ENCODE data around the gene SLIT3.

SLIT3 gene

GRCh38 chr5:168952196-168952595, 348.7 kb downstream of the SLIT3 start:
- DNase-seq, result no peak
- Histone ChIP-seq H3K27me3 (replicated peaks) (no peaks in the 10 kb centered on the region), H3K27ac (no peak overlapping the region), H3K36me3 (replicated peaks) (no peaks in the 10 kb centered on the region), H3K4me3 (ENCODE audit: low read depth, low read length) (no peak overlapping the region)
- in situ Hi-C loops (cut with HindIII; ENCODE audit: low pct_ligation_motif_present, low sequenced_read_pairs), result no loop called here
- TF ChIP-seq, protein P1, sequence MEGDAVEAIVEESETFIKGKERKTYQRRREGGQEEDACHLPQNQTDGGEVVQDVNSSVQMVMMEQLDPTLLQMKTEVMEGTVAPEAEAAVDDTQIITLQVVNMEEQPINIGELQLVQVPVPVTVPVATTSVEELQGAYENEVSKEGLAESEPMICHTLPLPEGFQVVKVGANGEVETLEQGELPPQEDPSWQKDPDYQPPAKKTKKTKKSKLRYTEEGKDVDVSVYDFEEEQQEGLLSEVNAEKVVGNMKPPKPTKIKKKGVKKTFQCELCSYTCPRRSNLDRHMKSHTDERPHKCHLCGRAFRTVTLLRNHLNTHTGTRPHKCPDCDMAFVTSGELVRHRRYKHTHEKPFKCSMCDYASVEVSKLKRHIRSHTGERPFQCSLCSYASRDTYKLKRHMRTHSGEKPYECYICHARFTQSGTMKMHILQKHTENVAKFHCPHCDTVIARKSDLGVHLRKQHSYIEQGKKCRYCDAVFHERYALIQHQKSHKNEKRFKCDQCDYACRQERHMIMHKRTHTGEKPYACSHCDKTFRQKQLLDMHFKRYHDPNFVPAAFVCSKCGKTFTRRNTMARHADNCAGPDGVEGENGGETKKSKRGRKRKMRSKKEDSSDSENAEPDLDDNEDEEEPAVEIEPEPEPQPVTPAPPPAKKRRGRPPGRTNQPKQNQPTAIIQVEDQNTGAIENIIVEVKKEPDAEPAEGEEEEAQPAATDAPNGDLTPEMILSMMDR (IDR thresholded peaks at IDR 0.05; ENCODE audit: low read depth, low read length, missing control alignments), result no peak

GRCh38 chr5:168951769-168952168, 349.2 kb downstream of the SLIT3 start:
- no peak for DNase-seq
- H3K27ac ChIP-seq, result no peak overlapping the region
- no peaks in the 10 kb centered on the region for H3K27me3 ChIP-seq (replicated peaks)
- no peaks in the 10 kb centered on the region for H3K36me3 ChIP-seq (replicated peaks)
- H3K4me3 ChIP-seq (ENCODE audit: low read depth, low read length), result no peak overlapping the region
- TF ChIP-seq, protein P1 (IDR thresholded peaks at IDR 0.05; ENCODE audit: low read depth, low read length, missing control alignments), result no peak
- in situ Hi-C loops (cut with HindIII; ENCODE audit: low pct_ligation_motif_present, low sequenced_read_pairs), result no loop called here

DNA sequence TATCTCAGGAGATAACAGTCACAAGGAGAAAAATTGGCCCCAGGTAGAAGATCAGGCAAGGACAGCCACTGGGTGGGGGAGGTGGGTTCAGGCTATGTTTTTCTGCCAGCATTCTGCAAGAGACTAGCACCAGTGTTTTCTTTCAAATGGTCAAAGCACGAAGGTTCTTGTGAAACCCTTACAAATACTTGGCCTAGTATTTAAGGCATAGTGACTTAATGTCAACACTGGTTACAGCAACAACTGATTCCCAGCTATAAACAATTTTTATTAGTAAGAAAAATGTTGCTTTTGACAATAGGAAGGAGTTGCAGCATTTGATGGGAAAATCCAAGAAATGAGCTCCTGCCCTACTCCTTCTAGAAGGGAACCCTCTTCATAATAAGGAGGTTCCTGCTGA, 349.6 kb downstream of the SLIT3 start:
- Histone ChIP-seq H3K27me3 (replicated peaks) (no peaks in the 10 kb centered on the region), H3K36me3 (replicated peaks) (no peaks in the 10 kb centered on the region), H3K4me3 (ENCODE audit: low read depth, low read length) (no peak overlapping the region), H3K27ac (no peak overlapping the region)
- TF ChIP-seq, protein P1 (IDR thresholded peaks at IDR 0.05; ENCODE audit: low read depth, low read length, missing control alignments), result no peak
- no peak for DNase-seq
- in situ Hi-C loops (cut with HindIII; ENCODE audit: low pct_ligation_motif_present, low sequenced_read_pairs), result no loop called here

DNA sequence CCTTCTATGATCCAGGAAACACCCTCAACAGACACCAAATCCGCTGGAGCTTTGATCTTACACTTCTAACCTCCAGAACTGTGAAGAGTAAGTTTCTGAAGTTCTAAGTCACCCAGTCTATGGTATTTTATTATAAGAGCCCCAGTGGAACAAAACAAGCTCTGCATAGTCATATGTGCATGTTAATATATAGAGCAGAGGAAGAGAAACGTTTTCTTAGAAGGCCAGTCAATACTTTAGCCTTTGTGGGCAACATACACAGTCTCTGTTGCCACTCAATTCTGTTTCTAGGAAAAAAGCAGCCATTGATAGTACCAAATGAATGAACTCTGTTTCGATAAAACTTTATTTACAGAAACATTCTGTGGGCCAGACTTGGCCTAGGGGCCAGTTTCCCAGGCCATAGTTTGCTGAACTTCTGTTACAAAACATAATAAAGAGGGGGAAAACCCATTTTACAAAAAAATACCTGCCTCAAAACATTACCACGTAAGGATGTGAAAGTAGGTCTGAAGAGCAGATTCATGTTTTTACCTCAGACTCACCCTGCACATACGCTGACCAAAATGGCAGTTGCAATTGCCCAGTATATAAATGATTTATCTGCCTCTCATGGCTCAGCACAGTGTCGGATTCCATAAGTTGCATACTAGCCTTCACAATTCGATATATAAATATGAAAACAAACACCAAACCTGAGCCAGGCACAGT, 350.5 kb downstream of the SLIT3 start:
- TF ChIP-seq, protein P1 (IDR thresholded peaks at IDR 0.05; ENCODE audit: low read depth, low read length, missing control alignments), result no peak
- no peak overlapping the region for H3K27ac ChIP-seq
- in situ Hi-C loops (cut with HindIII; ENCODE audit: low pct_ligation_motif_present, low sequenced_read_pairs), result no loop called here
- DNase-seq, result no peak
- no peaks in the 10 kb centered on the region for H3K27me3 ChIP-seq (replicated peaks)
- no peaks in the 10 kb centered on the region for H3K36me3 ChIP-seq (replicated peaks)
- no peak overlapping the region for H3K4me3 ChIP-seq (ENCODE audit: low read depth, low read length)

GRCh38 chr5:168948746-168949145, 352.2 kb downstream of the SLIT3 start:
- no peaks in the 10 kb centered on the region for H3K27me3 ChIP-seq (replicated peaks)
- H3K27ac ChIP-seq, result no peak overlapping the region
- in situ Hi-C loops (cut with HindIII; ENCODE audit: low pct_ligation_motif_present, low sequenced_read_pairs), result no loop called here
- TF ChIP-seq, protein P1 (IDR thresholded peaks at IDR 0.05; ENCODE audit: low read depth, low read length, missing control alignments), result no peak
- no peak for DNase-seq
- no peak overlapping the region for H3K4me3 ChIP-seq (ENCODE audit: low read depth, low read length)
- H3K36me3 ChIP-seq (replicated peaks), result no peaks in the 10 kb centered on the region
